Right hindlimb (tissue), 1 donor: ENCODE results near the gene SPCS1.
"Not testable (repeated sequence)": the region's sequence is repeated elsewhere in the genome, so short reads cannot be mapped to it uniquely, and the experiment has no call there.

Experiments
- DNase-seq: peaks from one replicate; pipeline ENCODE4 v3.0.0-alpha.2; 2018

The SPCS1 gene

DNA sequence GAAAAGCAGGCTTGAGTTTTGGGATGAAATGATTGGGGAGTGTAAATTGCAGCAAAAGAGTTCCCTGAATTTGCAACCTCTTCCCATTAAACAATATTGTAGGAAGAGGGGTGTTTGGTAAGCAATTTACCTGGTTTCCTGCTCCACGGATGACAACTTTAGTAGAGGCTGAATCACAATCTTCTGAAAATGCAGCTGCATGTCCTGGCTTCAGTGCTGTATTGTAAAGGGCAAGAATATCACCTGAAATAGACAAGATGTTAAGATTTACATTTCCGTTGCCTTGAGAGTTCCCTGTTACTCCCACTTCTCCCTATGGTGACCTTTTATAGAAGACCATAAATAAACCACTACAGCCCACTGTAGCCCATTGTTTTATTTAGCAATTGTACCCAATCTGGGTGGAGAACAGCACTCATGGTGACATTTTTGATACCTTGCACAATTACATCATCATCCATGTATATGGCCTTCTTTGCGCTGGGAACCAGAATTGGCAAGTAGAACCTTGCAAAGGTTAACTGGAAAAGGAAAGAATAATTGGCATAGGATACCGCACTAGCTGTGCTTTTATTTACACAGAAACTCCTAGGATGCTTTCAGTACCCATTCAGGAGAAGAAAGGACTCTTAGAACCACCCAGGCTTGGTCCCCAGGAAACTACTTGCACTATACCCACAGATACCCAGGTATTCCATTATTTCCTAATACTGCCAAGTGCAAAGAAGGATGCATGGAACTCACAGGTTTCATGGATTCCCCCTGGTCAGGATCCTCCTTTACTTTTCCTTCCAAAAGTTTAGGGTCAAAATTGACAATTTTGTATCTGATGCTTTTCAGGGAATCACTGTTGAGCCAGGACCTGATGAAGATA lies 9.9 kb upstream of the SPCS1 start:
- no peak for DNase-seq

DNA sequence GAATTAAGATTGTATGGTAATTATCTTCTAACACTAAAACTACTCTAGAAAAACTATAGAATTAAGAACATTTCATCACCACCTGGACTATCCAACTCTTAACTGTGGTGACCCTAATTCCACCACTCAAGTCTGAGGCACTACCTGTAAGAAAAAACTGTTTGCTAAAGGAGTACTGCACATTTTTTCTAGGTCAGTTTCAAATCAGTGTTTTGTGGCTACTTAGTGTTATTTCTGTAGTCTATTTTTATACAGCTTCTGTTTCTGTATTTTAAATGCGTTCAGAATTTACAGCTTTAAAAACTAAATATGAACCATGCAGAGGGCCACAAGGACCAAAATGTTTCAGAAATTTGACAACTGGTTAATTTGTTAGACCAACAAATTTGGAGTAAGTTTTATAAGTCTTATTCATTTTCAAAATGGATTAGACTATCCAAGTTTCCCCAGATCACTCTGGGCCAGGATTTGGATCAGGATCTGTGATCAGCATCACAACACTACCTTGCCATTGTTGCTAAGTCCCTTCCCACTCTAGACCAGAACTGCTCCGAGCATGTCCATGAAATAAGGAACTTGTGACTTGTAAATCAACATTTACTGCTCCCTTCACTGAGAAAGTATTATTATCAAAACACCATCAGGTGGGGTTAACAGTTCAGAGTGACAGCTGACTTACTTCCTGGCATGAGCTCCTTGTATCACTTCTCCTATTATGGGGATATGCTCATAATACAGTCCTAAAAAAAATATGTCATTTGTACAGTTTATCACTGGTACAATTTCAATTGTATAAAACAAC lies 8.9 kb upstream of the SPCS1 start:
- no peak for DNase-seq

DNA sequence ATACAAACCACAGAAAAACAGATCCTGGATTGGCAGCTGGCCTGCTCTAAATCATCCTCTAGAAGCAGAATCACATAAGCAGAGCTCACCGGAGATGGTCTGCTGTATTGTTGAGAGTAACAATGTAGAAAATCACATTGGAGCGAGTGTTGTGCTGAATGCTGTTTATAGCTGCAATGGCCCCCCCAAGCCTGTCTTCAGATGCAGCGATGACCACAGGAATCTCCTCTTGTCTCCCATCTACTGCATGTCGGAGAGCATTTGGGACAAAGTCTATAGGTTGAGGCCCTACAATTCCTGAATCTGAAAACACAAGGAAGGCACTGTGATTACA lies 8.3 kb upstream of the SPCS1 start:
- no peak for DNase-seq

DNA sequence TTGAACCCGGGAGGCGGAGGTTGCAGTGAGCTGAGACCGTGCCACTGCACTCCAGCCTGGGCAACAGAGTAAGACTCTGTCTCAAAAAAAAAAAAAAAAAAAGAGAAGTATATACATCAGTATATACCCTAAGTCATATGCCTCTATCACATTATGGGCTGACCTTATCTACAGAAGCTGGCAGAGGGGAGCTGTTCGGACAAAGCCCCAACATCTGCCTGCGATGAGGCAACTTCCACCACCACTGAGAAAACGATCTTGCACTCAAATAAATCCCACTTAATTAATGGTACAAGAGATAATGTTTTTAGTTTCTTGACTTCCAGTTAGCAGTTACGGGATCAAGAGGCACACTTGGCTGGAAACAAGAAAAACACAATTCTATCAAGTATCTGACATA lies 2.6 kb upstream of the SPCS1 start:
- DNase-seq = no peak

DNA sequence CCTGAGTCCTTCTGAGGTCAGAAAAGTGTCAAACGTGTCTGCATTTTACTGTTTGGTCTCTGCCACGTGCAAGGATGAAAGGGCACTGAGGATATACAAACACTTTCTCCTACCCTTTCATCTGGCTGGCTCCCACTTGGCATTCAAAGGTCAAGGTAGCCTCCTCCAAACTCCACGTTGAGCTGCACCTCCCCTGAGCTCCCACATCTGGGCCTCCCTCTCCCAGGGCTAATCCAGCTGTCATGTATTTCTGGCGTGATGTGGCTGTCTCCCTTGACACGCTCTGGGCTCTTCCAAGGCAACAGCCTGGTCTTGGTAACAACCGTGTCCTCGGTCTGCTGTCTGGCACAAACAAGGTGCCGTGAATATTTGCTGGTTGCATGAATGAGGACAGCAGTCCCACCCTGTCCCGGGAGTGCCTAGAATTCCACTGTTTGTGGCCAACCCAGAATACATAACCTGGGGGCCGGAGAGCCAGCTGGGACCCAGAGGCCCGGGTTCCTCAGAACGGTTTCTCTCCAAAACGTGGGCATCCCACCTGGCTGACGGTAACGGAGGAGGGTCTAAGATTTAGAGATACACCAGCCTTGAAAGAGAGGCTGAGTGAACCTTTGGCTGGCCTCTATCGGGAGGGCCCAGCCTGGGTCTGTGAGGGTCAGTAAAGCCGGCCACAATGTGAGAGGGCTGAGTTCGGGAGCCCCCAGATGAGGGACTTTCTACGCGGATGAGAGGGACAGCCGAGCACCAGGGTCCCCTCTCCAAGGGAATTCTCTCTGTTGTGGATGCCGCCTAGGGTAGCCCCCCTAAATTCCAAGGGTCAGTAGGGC lies 1.1 kb upstream of the SPCS1 start:
- DNase-seq = peak; percentile 50

DNA sequence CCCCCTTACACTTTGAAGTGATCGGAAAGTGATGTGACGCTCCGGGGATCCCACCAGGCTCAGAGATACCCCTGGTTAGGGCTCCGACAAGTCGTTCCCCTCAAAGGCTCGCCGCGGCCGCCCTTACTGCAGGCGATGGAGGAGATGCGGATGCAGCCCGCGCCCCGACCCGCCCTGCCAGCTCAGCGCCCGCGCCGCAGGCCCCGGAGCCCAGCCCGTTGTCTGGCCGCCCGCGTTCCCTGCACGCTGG lies 543 bp upstream of the SPCS1 start:
- no peak for DNase-seq

DNA sequence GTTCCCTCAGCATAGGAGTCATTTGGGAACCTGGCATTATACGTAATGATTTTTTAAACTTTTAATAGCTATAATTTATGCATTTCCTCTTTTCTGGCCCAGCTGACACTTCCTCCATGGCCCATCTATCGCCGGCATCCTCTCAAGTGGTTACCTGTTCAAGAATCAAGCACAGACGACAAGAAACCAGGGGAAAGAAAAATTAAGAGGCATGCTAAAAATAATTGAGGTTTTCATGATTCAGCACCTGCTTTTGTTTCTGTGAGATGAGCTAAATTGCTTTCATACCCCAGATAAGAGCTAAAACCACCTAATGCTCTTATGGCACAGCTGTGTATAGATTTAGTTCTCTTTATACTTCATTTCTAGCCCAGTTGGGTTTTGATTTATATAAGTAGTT lies 1.7 kb downstream of the SPCS1 start:
- DNase-seq = no peak

DNA sequence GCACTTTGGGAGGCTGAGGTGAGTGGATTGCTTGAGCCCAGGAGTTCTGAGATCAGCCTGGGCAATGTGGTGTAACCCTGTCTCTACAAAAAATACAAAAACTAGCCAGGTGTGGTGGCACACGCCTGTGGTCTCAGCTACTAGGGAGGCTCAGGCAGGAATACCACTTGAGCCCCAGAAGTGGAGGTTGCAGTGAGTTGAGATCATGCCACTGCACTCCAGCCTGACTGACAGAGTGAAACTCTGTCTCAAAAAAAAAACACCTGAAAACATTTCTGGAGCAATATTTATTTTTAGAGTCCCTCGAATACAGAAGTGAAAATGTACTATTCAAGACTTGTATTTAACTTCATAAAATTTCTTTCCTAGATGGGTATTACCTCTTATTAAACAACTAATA lies 4.6 kb downstream of the SPCS1 start:
- no peak for DNase-seq

DNA sequence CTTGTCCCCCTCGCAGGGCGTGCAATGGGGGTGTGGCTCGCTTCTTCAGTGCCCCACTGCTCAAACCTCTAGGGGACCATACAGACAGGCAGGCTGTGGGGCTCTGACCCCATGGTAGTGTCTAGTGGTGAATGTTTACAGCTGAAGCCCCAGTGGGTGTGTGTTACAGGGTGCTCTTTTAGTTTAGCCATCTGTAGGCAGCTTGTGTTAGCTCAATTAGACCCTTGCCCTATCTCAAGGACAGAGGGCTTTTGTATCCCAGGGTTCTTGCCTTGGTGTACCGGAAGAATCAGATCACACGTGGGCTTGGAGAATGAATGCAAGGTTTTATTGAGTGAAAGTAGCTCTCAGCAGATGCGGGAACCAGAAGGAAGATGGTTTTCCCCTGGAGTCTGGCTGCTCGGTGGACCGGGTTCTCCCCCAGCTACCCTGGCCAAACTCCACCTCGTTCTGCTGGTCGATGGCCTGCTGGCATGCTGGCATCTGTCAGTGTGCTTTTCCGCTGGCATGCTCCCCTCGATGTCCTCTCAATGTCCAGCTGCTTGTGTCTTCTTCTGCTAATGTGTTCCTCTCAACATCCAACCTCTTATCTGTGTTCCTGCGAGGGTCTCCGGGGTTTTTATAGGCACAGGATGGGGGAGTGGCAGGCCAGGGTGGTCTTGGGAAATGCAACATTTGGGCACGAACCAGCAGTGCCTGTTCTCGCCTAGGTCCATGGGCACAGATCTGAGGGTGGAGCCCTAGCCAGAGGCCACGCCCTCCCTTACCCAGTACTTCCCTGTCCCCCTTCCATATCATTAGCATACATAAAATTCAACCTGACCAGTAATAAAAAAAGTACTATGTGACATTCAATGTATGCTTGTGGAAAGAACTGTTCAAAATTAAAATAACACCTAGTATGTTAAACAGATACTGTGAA lies 6.6 kb downstream of the SPCS1 start:
- no peak for DNase-seq

DNA sequence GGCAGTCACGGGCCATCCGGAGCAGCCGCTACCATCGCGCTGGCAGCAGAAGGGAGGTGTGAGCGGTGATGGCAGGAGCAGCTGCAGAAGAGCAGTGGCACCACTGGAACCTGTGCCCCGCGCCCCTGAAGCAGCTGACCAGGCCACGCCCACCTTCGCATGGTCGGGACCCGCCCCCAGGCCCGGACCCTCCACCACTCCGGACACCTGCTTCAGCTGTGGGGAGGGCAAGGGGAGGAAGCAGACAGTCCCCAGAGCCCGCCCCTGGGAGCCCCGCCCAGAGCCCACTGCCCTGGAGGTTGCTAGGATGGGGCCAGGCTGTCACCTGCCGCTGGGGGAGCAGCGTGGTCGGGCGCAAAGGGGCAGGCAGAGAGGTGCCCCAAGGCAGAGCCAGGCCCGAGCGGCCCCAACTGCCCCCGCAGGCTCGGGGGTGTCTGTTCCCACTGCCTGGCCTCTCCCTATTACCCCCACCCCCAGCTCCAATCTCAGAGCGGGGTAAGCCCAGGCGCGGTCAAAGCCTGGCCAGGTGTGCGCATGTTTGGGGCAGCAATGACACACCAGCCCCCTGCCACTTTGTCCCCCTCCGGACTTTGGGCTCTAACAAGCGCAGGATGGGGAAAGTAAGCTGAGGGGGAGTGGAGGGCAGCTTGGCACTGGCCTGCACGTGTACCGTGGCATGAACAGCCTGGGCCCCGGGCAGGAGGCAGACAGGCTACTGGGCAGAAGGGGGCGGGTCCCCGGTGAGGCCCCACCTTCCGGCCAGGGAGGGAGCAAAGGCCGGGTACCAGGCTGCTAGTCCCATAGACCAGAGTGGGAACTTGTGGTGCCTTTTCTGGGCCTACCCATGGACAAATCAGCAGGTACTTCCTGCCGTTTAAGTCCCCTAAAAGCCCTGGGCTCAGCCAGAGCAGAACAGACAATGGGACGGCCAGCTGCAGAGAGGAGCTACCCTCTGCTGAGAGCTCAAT lies 8.7 kb downstream of the SPCS1 start:
- peak; percentile 52 for DNase-seq

DNA sequence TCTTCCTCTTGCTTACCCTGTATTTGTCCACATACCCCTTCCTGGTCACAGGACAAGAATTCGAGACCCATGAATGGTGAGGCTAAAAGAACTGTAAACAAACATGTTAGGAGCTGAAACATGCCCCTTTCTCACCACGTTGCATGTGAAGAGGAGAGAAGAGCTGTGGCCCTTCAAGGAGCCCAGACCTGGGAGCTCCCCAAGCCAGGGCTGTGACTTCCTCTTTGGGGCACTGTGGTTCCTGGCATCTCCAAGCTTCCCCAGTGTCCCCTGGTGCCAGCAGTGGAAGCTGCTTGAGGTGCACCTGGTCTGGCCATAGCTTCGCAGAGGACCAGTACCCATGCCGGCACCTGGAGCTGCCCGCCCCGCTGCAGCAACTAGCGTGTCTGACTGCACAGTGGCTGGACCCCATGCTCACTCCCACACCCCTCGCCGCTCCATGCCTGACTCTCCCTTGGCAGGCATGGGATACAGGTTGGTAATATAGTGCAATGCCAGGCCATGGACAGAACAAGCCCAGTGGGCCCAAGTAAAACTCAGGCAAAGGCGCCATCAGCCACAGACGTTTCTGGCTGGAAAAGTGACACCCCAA lies 9.9 kb downstream of the SPCS1 start:
- DNase-seq = no peak

DNA sequence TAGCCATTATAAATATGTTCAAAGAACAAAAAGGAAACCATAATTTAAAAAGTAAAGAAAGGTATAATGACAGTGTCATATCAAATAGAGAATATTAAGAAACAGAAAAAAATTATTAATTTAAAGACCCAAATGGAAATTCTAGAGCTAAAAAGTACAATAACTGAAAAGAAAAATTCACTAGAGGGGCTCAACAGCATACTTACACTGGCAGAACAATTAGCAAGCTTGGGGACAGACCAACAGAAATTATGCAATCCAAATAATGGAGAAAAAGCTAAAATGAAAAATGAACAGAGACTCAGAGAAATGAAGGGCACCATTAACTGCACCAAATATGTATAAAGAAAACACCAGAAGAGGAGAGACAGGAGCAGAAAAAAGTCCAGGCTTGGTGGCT lies 13.7 kb downstream of the SPCS1 start:
- no peak for DNase-seq

DNA sequence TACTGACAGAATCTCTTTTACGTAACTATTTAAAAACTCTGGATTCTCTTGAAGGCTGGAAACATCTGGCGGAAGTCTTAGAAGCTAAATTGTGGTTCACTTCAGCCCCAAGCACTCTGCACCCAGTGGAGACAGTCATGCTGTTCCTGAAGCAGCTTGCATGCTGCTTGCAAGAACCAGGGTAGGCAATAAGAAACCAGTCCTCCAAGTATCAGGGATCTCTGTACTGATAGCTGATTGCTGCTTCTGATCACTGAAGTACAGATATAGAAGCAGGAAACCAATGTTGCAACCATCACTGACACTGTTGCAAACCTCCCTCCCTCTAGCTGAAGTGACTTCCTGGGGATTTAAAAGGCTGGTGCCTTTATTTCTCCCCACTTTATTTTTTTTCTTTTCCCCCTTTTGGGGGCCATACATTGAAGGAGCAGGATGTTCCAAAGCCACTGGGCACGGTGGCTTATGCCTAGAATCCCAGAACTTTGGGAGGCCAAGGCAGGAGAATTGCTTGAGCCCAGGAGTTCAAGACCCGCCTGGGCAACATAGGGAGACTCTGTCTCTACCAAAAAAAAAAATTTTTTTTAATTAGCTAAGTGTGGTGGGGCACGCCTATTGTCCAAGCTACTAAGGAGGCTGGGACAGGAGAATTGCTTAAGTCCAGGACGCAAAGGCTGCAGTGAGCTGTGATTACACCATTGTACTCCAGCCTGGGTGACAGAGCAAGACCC lies 15.3 kb downstream of the SPCS1 start:
- DNase-seq = no peak

DNA sequence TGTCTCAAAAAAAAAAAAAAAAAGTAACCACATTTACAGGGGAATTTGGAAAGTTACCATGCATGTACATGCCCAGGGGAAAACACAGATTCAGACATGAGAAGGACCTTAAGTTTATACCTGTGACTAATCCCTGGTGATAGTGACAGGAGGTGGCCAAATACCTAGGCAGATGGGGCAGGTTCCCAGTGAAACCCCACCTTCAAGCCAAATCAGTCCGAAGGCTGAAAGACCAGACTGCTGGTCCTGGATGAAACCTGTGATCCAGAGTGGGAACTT lies 15.8 kb downstream of the SPCS1 start:
- no peak for DNase-seq

DNA sequence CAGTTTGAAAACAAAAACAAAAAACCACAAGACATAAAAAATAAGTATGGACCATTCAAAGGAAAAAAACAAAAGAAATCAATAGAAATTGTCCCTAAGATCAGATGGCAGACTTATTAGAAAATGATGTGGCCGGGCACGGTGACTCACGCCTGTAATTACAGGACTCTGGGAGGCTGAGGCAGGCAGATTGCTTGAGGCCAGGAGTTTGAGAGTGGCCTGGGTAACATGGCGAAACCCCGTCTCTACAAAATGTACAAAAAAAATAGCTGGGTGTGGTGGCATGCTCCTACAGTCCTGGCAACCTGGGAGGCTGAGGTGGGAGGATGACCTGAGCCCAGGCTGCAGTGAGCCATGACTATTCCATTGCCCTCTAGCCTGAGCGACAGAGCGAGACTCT lies 16.6 kb downstream of the SPCS1 start:
- no peak for DNase-seq

DNA sequence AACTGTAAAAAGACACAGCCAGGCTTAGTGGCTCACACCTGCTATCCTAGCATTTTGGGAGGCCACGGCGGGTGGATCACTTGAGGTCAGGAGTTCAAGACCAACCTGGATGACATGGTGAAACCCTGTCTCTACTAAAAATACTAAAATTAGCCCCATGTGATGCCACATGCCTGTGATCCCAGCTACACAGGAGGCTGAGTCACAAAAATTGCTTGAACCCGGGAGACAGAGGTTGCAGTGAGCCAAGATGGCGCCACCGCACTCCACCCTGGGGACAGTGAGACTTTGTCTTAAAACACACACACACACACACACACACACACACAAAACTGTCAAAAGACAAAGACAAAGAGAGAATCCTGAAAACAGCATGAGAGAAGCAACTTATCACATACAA lies 18.0 kb downstream of the SPCS1 start:
- no peak for DNase-seq

DNA sequence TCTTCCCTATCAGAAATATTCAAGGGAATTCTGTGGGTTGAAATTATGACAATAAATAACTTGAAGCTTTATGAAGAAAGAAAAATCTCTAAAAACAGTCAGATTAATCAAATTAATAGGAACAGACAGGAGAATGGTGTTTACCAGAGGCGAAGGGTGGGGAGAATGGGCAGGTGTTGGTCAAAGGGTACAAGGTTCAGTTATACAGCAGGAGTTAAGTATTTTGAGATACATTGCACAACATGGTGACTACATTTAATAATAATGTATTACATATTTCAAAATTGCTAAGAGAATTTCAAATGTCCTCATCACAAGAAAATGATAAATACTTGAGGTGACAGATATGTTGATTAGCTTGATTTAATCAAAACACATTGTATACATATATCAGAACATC lies 18.6 kb downstream of the SPCS1 start:
- no peak for DNase-seq

DNA sequence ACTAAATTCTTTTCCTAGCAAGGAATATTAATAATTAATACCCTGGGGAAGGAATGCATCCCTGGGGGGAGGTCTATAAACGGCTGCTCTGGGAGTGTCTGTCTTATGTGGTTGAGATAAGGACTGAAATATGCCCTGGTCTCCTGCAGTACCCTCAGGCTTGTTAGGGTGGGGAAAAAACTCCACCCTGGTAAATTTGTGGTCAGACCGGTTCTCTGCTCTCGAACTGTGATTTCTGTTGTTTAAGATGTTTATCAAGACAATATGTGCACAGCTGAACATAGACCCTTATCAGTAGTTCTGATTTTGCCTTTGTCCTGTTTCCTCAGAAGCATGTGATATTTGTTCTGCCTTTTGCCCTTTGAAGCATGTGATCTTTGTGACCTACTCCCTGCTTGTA lies 22.8 kb downstream of the SPCS1 start:
- DNase-seq = not testable (repeated sequence)

DNA sequence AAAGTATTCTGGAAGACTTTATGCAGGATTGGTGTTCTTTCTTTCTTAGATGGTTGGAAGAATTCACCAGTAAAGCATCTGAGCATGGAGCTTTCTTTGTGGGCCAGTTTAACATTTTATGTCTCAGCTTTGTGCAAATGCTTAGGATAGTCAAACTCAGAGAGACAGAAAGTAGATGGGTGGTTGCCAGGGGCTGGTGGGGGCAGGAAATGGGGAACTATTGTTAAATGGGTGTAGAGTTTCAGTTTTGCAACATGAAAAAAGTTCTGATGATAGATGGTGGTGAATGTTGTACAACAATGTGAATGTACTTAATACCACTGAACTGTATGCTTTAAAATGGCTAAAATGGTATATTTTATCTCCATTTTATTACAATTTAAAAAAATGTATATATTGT lies 24.8 kb downstream of the SPCS1 start:
- DNase-seq = no peak

DNA sequence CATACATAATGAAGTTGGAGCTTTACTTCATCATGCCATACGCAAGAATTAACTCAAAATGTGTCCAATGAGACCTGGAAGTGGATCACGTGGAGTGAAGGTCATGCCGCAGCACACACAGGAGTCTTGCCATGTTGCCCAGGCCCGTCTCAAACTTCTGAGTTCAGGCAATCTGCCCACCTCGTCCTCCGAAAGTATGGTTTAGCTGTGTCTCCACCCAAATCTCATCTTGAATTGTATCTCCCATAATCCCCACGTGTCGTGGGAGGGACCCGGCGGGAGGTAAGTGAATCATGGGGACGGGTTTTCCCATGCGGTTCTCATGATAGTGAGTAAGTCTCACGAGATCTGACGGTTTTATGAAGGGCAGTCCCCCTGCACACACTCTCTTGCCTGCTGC lies 25.7 kb downstream of the SPCS1 start:
- DNase-seq = no peak
